Thoracic aorta (tissue), 2 donors: ENCODE data around the gene CNFN. TPM values are rescaled to one million over a fixed set of nuclear protein-coding genes. Genes with fewer than 3 reads are reported as not detected.

Experiments used
- ATAC-seq: fragments of 150-250 bp; one replicate; pipeline ENCODE4 v1.8.0; 2017; ENCODE audit warnings: low read depth; ENCODE audit not compliant: insufficient number of reproducible peaks, low FRiP score
- DNase-seq: peaks from one replicate; pipeline ENCODE4 v3.0.0-alpha.2; 2020; ENCODE audit warnings: low spot score
- H3K27ac ChIP-seq, 2 donors: fragments of 200-600 bp; sonication (generic); 1 replicate in 1 of 2; 2 replicates in 1 of 2; pipeline ENCODE4 v1.5.1; 2016; ENCODE audit warnings: mild to moderate bottlenecking in 2 of 2, moderate library complexity in 2 of 2
- H3K27me3 ChIP-seq: fragments of 200-600 bp; sonication (generic); replicated peaks from 2 replicates; pipeline ENCODE4 v1.6.0; 2016; ENCODE audit warnings: mild to moderate bottlenecking; ENCODE audit not compliant: insufficient read depth
- H3K36me3 ChIP-seq: fragments of 200-600 bp; sonication (generic); one replicate; pipeline ENCODE4 v1.5.1; 2016
- H3K4me1 ChIP-seq, 2 donors: fragments of 200-600 bp; sonication (generic); 1 replicate in 1 of 2; 2 replicates in 1 of 2; pipeline versions ENCODE4 v1.5.1 to v1.6.0; 2016; ENCODE audit warnings: low read depth in 2 of 2, mild to moderate bottlenecking in 1 of 2; ENCODE audit not compliant: control insufficient read depth in 1 of 2
- H3K4me3 ChIP-seq: fragments of 200-600 bp; sonication (generic); 2 replicates; pipeline ENCODE4 v1.5.1; 2016; ENCODE audit warnings: mild to moderate bottlenecking
- H3K9me3 ChIP-seq: fragments of 200-600 bp; sonication (generic); 2 replicates; pipeline ENCODE4 v1.5.1; 2016
- CTCF ChIP-seq: fragments of 200-600 bp; sonication (generic); IDR thresholded peaks from one replicate; pipeline ENCODE4 v1.5.1; 2019; ENCODE audit warnings: antibody characterized with exemption
- total RNA-seq, 2 donors: library from RNA; depleted of rRNA; stranded (reverse); fragments of >200 nt; gene quantifications; one replicate each; pipeline versions ENCODE4 v1.1.0 to v1.2.3, GENCODE V29; 2016

CNFN gene
- total RNA-seq, 2 donors from 2014 or later: not detected

DNA sequence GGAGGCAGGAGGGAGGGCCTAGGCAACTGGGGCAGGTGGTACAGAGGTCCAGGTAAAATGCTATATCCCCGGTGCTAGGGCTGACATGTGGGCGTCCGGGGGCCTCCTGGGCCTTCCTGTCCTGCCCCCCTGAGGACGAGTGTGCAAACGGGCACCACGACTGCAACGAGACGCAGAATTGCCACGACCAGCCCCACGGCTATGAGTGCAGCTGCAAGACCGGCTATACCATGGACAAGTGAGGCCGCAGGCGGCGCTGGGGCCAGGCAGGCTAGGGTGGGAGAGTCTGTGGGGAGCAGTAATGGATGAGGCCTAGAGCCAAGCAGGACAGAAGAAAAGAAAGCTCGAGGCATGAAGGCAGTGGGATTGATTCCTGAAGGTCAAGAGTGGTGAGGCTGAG lies 21.3 kb downstream of the CNFN start:
- Histone ChIP-seq H3K4me1 (peaks cover 0 to 19% of the 10 kb centered on the region in 2 donors), H3K4me3 (no peak overlapping the region), H3K36me3 (no peaks in the 10 kb centered on the region), H3K27me3 (no peaks in the 10 kb centered on the region), H3K9me3 (no peaks in the 10 kb centered on the region), H3K27ac (no peak overlapping the region)
- DNase-seq (no peak), ATAC-seq (no peak)
- TF ChIP-seq CTCF: no peak

DNA sequence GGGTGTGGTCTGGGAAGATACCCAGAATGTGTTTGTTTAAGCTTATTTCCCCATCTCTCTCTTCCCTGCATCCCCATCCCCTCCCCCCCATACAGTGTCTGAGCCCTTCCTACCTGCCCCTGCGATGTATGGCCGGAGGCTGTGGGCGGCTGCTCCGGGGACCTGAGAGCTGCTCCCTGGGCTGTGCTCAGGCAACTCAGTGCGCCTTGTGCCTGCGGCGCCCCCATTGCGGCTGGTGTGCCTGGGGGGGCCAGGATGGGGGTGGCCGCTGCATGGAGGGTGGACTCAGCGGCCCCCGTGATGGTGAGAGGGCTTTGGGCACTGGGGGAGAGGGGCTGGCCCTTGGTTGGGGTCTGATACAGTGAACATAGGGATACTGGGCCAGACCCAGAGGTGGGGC lies 21.7 kb downstream of the CNFN start:
- TF ChIP-seq CTCF: no peak
- no peak for DNase-seq
- no peaks in the 10 kb centered on the region for H3K9me3 ChIP-seq
- no peak overlapping the region for H3K4me3 ChIP-seq
- no peaks in the 10 kb centered on the region for H3K27me3 ChIP-seq
- H3K27ac ChIP-seq: no peak overlapping the region
- H3K36me3 ChIP-seq: no peaks in the 10 kb centered on the region
- H3K4me1 ChIP-seq: peaks cover 0 to 19% of the 10 kb centered on the region in 2 donors
- no peak for ATAC-seq

DNA sequence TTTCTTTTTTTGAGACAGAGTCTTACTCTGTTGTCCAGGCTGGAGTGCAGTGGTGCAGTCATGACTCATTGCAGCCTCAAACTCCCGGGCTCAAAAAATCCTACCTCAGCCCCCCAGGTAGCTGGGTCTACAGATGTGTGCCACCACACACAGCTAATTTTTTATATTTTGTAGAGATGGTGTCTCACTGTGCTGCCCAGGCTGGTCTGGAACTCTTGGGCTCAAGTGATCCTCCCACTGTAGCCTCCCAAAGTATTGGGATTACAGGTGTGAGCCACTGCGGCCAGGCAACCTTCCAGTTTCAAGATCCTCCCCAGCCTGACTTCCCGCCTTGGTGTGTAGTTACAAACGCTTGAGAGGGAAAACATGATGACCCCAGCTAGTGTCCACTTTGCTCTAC lies 22.2 kb downstream of the CNFN start:
- peaks cover 0 to 19% of the 10 kb centered on the region in 2 donors for H3K4me1 ChIP-seq

GRCh38 chr19:42366673-42367072 lies 23.4 kb downstream of the CNFN start:
- H3K4me1 ChIP-seq: peaks cover 0 to 19% of the 10 kb centered on the region in 2 donors
- no peak overlapping the region for H3K4me3 ChIP-seq
- ATAC-seq: no peak
- no peaks in the 10 kb centered on the region for H3K36me3 ChIP-seq
- DNase-seq: no peak
- H3K27me3 ChIP-seq: no peaks in the 10 kb centered on the region
- TF ChIP-seq CTCF: no peak
- no peaks in the 10 kb centered on the region for H3K9me3 ChIP-seq
- no peak overlapping the region for H3K27ac ChIP-seq

More for the DNA sequence above, 22.2 kb downstream of the CNFN start:
- DNase-seq (no peak), ATAC-seq (no peak)
- Histone ChIP-seq H3K4me3 (no peak overlapping the region), H3K36me3 (no peaks in the 10 kb centered on the region), H3K9me3 (no peaks in the 10 kb centered on the region), H3K27ac (no peak overlapping the region), H3K27me3 (no peaks in the 10 kb centered on the region)
- no peak for TF ChIP-seq CTCF

DNA sequence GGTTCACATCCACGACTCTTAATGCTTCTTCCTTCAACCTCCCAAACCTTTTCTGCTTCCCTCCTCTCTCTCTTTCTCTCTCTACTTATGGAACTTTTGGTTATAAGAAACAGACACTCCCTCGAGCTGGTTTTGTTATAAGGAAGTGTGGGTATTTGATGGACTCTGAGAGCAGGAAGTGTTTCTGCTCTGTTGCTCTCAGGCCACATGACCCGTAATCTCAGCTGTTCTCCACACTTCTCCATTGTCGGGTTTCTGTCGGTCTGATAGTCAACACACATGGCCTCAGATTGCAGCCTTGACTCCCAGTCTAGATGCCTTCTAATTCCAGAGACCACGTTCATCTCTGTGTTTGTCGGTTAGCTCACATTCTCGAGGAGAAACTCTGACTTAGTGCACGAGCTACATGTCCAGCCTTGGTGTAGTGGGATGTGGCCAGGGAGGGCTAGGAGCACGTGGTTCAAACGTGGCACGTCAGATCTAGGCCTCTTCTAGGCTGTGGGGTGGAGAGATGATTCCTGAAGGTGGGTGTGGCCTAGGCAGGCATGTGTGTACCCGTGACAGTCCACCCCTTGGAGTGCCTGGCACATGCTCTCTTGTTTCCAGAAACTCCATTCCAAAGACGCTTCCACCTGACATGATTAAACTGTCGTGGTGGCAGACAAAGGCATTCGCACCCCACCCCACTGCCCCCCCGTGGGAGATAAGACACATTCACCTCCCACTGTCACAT lies 26.3 kb downstream of the CNFN start:
- H3K4me1 ChIP-seq: peaks cover 0 to 34% of the 10 kb centered on the region in 2 donors

More for the DNA sequence above, 26.3 kb downstream of the CNFN start:
- Histone ChIP-seq H3K36me3 (no peaks in the 10 kb centered on the region), H3K4me3 (no peak overlapping the region), H3K9me3 (no peaks in the 10 kb centered on the region), H3K27me3 (no peaks in the 10 kb centered on the region), H3K27ac (no peak overlapping the region)
- DNase-seq (no peak), ATAC-seq (no peak)
- no peak for TF ChIP-seq CTCF
